Smooth muscle cell (in vitro differentiated cells): Measurements from ENCODE around the gene C4orf54. TPM values are rescaled to one million over a fixed set of nuclear protein-coding genes. Genes with fewer than 3 reads are reported as not detected.

Source experiments
- DNase-seq: peaks from one replicate; lab custom pipeline; 2025; ENCODE audit not compliant: unreplicated experiment; lab: John Stamatoyannopoulos, UW
- H2AFZ ChIP-seq: fragments of 200-600 bp; sonication (generic); 2 replicates; pipeline ENCODE4 v1.6.0; 2016; ENCODE audit warnings: antibody characterized with exemption, low read depth, mild to moderate bottlenecking
- H3F3A ChIP-seq: fragments of 200-600 bp; sonication (generic); 2 replicates; pipeline ENCODE4 v1.6.0; 2017; ENCODE audit warnings: antibody characterized with exemption, low read depth
- H3K27ac ChIP-seq: fragments of 200-600 bp; sonication (generic); 2 replicates; pipeline ENCODE4 v1.5.1; 2016; ENCODE audit warnings: low read depth, mild to moderate bottlenecking
- H3K27me3 ChIP-seq: fragments of 200-600 bp; sonication (generic); 2 replicates; pipeline ENCODE4 v1.6.1; 2016; ENCODE audit warnings: low read depth, mild to moderate bottlenecking
- H3K36me3 ChIP-seq: fragments of 200-600 bp; sonication (generic); 2 replicates; pipeline ENCODE4 v1.5.1; 2016; ENCODE audit warnings: low read depth
- H3K4me1 ChIP-seq: fragments of 200-600 bp; sonication (generic); 2 replicates; pipeline ENCODE4 v1.5.1; 2016; ENCODE audit warnings: low read depth
- H3K4me2 ChIP-seq: fragments of 200-600 bp; sonication (generic); 2 replicates; pipeline ENCODE4 v1.6.0; 2016; ENCODE audit warnings: mild to moderate bottlenecking
- H3K4me3 ChIP-seq: fragments of 200-600 bp; sonication (generic); 2 replicates; pipeline ENCODE4 v1.5.1; 2016; ENCODE audit warnings: mild to moderate bottlenecking
- H3K79me2 ChIP-seq: fragments of 200-600 bp; sonication (generic); 2 replicates; pipeline ENCODE4 v1.6.0; 2016; ENCODE audit warnings: low read depth, mild to moderate bottlenecking
- H3K9ac ChIP-seq: fragments of 200-600 bp; sonication (generic); 2 replicates; pipeline ENCODE4 v1.6.0; 2016; ENCODE audit warnings: low read depth
- H3K9me3 ChIP-seq: fragments of 200-600 bp; sonication (generic); replicated peaks from 2 replicates; pipeline ENCODE4 v1.5.1; 2016; ENCODE audit warnings: low read depth
- H4K20me1 ChIP-seq: fragments of 200-600 bp; sonication (generic); 2 replicates; pipeline ENCODE4 v1.6.0; 2016; ENCODE audit warnings: low read depth
- CTCF ChIP-seq: fragments of 200-600 bp; sonication (generic); IDR thresholded peaks from 2 replicates; pipeline ENCODE4 v1.5.1; 2017; ENCODE audit warnings: borderline replicate concordance, mild to moderate bottlenecking, antibody characterized with exemption; ENCODE audit not compliant: insufficient read depth, poor library complexity, severe bottlenecking
- WGBS: methylation state at CpG from one replicate; pipeline ENCODE4 v1.1.7; 2016; ENCODE audit warnings: low lambda C conversion rate; 5-methylcytosine and 5-hydroxymethylcytosine counted together
- polyA plus RNA-seq: library from polyadenylated mRNA; unstranded; fragments of >200 nt; fragmentation: Nextera tagmentation; extraction: Ambion mirVana; gene quantifications from 2 replicates; pipeline ENCODE4 v1.2.1, GENCODE V29; 2016
- total RNA-seq: library from RNA; depleted of rRNA; stranded (reverse); fragments of >200 nt; gene quantifications from 2 replicates; pipeline ENCODE4 v1.2.3, GENCODE V29; 2014

C4orf54 gene
- total and polyA plus RNA-seq, 2 experiments from 2014 or later, result not detected

- Histone ChIP-seq H3K9ac (no peak overlapping the region), H3K9me3 (no peaks in the 10 kb centered on the region), H2AFZ (peak overlapping the region; percentile 79), H4K20me1 (no peaks in the 10 kb centered on the region), H3K4me2 (peak overlapping the region; percentile 42), H3K79me2 (no peaks in the 10 kb centered on the region), H3K27me3 (no peaks in the 10 kb centered on the region), H3K4me3 (no peak overlapping the region), H3K27ac (peak overlapping the region; percentile 13), H3K4me1 (peaks cover 14% of the 10 kb centered on the region), H3F3A (no peaks in the 10 kb centered on the region), H3K36me3 (no peaks in the 10 kb centered on the region)
- TF ChIP-seq CTCF, result no peak
- DNase-seq, result no peak
- 40% methylated on average over 4 of the region's 4 CpGs for WGBS
Measured at GRCh38 chr4:99624141-99624719, 33.4 kb downstream of the C4orf54 start.

GRCh38 chr4:99622341-99622740 is 35.3 kb downstream of the C4orf54 start:
- no peak for DNase-seq
- H4K20me1 ChIP-seq, result no peaks in the 10 kb centered on the region

GRCh38 chr4:99617374-99617773 is 40.3 kb downstream of the C4orf54 start:
- no peaks in the 10 kb centered on the region for H3K79me2 ChIP-seq
- no peak for DNase-seq
- no peak for TF ChIP-seq CTCF
- H3K9ac ChIP-seq, result no peak overlapping the region
- WGBS, result 84% methylated on average over 1 of the region's 1 CpG
- no peaks in the 10 kb centered on the region for H3K4me1 ChIP-seq
- no peak overlapping the region for H3K4me3 ChIP-seq
- H3K27ac ChIP-seq, result no peak overlapping the region
- no peaks in the 10 kb centered on the region for H3F3A ChIP-seq
- no peak overlapping the region for H3K4me2 ChIP-seq
- no peaks in the 10 kb centered on the region for H3K36me3 ChIP-seq
- H2AFZ ChIP-seq, result no peak overlapping the region
- no peaks in the 10 kb centered on the region for H3K27me3 ChIP-seq
- H3K9me3 ChIP-seq, result no peaks in the 10 kb centered on the region
- H4K20me1 ChIP-seq, result no peaks in the 10 kb centered on the region

More at GRCh38 chr4:99622341-99622740, 35.3 kb downstream of the C4orf54 start:
- Histone ChIP-seq H3K79me2 (no peaks in the 10 kb centered on the region), H3K9ac (no peak overlapping the region), H3F3A (no peaks in the 10 kb centered on the region), H2AFZ (no peak overlapping the region), H3K9me3 (no peaks in the 10 kb centered on the region), H3K27me3 (no peaks in the 10 kb centered on the region), H3K36me3 (no peaks in the 10 kb centered on the region), H3K4me2 (no peak overlapping the region), H3K4me3 (no peak overlapping the region), H3K27ac (no peak overlapping the region), H3K4me1 (peaks cover 14% of the 10 kb centered on the region)
- WGBS, result 100% methylated on average over 1 of the region's 1 CpG
- TF ChIP-seq CTCF, result no peak

GRCh38 chr4:99615170-99615820 is 42.3 kb downstream of the C4orf54 start:
- Histone ChIP-seq H3K36me3 (no peaks in the 10 kb centered on the region), H3K4me1 (no peaks in the 10 kb centered on the region), H3K9ac (no peak overlapping the region), H4K20me1 (no peaks in the 10 kb centered on the region), H3K27me3 (no peaks in the 10 kb centered on the region), H2AFZ (no peak overlapping the region), H3K79me2 (no peaks in the 10 kb centered on the region), H3K4me2 (no peak overlapping the region), H3K27ac (no peak overlapping the region), H3F3A (no peaks in the 10 kb centered on the region), H3K4me3 (no peak overlapping the region), H3K9me3 (no peaks in the 10 kb centered on the region)
- TF ChIP-seq CTCF, result no peak
- 70% methylated on average over 1 of the region's 1 CpG for WGBS
- no peak for DNase-seq
